Erythroblast (primary cell): Measurements from ENCODE around the gene MRPL10.
A peak's percentile ranks its signal among the peaks of the same experiment; 100 is the strongest.

Experiments
- DNase-seq, 2 experiments: peaks; one replicate each; lab custom pipeline; 2025; lab: John Stamatoyannopoulos, UW
- GATA1 ChIP-seq: IDR thresholded peaks from 2 replicates; pipeline ENCODE4 v1.6.1; 2011; ENCODE audit warnings: low read depth, mild to moderate bottlenecking, control low read depth, low read length, moderate library complexity
- POLR2A ChIP-seq: IDR thresholded peaks from 2 replicates; pipeline ENCODE4 v1.6.1; 2011; ENCODE audit warnings: mild to moderate bottlenecking, low read length

Gene MRPL10

DNA sequence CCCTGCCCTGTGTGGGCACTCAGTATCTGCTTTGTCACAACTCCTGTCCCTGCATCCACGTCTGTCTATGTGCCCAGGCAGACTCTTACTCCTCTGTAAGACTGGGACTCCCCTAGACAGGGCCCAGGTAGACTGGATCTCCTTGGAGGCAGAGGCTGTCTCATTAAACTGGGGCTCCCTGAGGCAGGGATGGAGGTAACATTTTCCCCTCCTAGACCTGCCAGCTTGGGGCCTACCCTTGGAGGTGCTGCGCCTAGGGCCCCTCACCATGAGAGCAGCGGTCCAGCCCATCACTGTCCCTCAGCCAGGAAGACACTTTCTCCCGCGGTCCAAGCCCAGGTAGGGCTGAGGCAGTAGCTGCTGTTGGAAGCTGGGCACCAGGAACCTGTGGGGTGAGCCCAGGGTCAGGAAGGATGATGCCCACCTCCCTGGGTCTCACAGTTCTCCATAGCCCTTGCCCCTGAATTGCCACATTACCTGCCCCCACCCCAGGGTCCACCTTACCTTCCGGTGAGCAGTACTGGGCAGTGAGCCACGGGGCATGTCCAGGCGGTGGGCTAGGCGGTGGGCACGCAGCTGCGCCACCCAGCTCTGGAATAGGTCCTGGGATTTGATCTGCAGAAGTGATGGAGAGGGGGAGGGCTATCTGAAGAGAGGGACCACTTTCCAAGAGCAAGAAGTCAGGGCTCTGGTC, 13.2 kb downstream of the MRPL10 start:
- no peak for DNase-seq
- TF ChIP-seq POLR2A (no peak), GATA1 (no peak)

GRCh38 chr17:47816947-47817346, 14.4 kb downstream of the MRPL10 start:
- DNase-seq: no peak
- no peak for TF ChIP-seq GATA1
- TF ChIP-seq POLR2A: no peak

DNA sequence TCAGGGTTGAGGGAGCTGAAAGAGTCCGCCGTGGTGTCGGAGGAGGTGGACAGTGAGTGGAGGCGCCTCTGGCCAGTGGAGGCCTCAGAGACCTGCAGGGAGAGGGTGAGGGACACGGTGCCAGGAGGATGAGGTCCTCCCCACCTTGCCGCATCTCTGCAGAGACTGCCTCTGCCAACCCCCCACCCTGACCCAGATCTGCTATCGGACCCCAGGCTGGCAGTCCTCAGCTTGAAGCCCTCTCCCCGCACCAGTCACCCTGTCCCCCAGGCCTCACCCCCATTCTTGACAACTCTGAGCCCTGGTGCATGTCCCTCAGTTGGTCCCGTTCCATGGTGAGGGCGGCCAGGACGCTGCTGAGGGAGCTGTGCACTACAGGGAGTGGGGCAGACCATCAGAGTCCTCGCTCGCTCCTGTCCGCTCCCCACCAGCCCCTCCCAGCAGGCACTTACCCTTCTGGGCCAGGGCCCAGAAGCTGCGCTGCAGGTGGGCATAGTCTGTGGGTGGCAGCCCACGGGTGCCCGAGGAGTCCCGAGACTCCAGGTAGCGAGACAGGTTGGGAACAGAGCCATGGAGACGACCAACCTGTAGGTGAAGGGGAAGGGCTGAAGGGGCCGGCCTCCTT, 15.1 kb downstream of the MRPL10 start:
- no peak for TF ChIP-seq POLR2A
- TF ChIP-seq GATA1: no peak
- DNase-seq: no peak

GRCh38 chr17:47815106-47815918, 16.0 kb downstream of the MRPL10 start:
- no peak for TF ChIP-seq POLR2A
- no peak for TF ChIP-seq GATA1
- no peak for DNase-seq

GRCh38 chr17:47813512-47814031, 17.8 kb downstream of the MRPL10 start:
- DNase-seq: no peak
- TF ChIP-seq POLR2A (no peak), GATA1 (no peak)

DNA sequence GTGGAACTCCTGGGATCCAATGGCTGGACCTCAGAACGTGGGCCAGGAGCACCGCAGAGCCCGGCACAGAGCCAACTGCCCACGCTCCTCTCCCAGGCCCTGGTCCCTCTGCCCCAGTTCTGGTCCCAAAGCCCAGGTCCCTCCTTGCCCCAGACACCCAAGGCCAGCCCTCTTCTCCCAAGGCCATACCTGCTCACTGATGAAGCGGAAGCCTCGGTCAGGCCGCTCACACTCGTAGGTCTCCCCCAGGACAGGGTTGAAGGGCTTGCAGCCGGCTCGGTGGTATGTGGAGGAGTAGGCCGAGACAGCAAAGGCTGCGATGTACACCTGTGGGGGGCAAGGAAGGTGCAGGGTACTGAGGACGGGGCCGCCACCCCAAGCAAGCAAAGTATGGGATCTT, 18.3 kb downstream of the MRPL10 start:
- TF ChIP-seq POLR2A (no peak), GATA1 (no peak)
- DNase-seq: no peak

DNA sequence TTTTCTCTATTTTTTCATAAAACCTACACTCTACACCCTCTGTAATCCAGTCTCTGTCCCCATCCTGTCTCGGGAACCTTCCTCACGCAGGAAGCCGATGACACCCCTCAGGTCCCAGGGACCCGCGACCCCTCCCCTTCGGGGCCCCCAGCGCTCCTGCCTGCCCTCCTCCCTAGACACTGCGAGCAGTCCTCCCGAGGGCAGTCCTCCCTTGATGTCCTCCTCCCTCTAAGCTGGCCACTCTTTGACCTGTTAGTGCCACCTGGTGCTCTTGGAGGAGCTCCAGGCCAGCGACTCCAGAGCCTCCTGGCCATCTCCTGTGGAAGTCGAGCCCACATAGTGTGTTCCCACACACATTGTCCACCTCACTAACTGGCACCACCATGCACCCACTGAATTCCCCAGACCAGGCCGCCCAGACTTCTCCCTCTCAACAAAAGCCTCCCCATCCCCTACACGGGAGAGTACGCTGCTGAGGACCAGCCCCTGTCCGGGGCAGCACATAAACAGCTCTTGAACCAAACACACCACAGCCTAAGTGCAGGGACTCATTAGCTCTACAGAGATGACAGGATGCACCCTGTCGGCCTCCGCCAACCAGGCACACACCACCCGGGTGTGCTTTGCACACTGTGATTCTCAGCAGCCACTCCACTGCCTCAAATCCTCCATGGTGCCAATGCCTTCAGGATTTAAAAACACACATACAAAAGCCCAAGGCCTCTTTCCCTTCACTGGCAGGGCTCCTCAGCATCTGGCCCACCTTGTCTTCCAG, 19.0 kb downstream of the MRPL10 start:
- DNase-seq: no peak
- no peak for TF ChIP-seq POLR2A
- TF ChIP-seq GATA1: no peak

- no peak for TF ChIP-seq GATA1
- TF ChIP-seq POLR2A: no peak
- DNase-seq: no peak
Measured at GRCh38 chr17:47811709-47812108, 19.6 kb downstream of the MRPL10 start.

DNA sequence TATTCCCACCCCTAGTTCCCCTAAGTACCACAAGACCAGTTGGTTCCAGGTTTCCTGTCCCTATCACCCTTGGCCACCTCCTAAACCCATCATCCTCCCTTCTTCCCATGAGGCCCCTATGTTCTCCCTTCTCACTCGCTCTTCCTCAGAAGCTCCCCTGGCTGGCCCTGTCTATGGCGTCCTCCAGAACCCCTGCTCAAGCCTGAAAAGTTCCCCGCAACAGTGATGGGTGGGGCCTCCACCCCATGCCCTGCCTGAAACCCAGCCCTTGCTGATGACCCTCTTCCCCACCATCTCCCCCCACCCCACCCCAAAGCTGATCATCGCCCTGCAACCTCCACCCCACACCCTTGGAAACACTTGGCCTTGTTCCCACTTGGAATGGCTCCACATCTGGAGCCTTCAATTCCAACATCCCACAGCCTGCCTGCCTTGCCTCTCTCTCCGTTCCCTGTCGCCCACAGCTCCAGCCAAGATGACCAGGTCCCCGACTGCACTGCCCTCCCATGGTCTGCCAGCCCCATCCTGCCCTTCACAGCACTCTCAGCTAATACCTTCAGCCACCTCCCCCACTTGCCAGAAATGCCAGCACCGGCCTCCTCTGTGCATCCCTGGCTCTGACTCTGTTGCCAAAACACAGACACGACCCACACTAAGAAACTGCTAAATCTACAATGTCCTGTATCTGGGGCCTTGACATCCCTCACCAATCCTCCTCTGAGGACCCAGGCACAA, 20.3 kb downstream of the MRPL10 start:
- no peak for TF ChIP-seq GATA1
- TF ChIP-seq POLR2A: no peak

GRCh38 chr17:47810200-47810821, 21.0 kb downstream of the MRPL10 start:
- TF ChIP-seq GATA1: no peak
- no peak for TF ChIP-seq POLR2A
- peak; percentile 74 to 81 for DNase-seq

More for the DNA sequence above, 20.3 kb downstream of the MRPL10 start:
- no peak for DNase-seq

DNA sequence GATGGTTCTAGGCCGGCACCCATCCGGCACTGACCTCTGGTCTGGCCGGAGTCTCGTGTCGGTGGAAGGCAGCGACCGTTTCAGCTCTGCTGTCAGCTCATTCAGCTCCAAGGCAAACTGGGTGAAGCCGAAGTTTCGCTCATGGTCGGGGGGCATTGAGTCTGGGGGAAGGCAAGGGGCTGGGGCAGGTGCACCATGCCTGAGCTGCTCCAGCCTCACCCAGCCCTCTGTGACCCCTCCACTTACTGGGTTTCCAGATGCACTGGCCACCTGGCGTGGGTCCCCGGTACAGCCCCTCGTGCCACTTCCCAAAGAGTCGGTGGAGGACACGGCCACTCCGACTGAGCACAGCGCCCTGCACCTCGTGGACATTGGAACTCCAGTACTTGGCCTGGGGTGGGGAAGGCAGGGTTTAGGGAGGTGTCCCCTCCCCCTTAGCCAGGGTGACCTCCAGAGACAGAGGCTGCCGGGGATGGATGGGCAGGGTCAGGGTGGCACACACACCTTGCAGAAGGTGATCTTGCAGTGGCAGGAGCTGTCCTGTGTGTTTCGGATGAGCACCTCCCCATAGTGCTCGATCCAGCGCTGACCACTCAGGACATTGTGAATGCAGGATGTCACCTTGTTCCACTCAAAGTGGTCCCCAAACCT, 22.4 kb downstream of the MRPL10 start:
- TF ChIP-seq GATA1 (no peak), POLR2A (no peak)

More for the DNA sequence above, 22.4 kb downstream of the MRPL10 start:
- no peak for DNase-seq
